GM21737 (cell line): ENCODE measurements around the gene FKBP8.

ENCODE experiments used
- ATAC-seq: cut with Tn5 transposase; IDR thresholded peaks from one replicate; pipeline ENCODE4 v1.9.1; 2021; ENCODE audit warnings: mild to moderate bottlenecking, moderate library complexity; ENCODE audit not compliant: unreplicated experiment

Gene FKBP8

DNA sequence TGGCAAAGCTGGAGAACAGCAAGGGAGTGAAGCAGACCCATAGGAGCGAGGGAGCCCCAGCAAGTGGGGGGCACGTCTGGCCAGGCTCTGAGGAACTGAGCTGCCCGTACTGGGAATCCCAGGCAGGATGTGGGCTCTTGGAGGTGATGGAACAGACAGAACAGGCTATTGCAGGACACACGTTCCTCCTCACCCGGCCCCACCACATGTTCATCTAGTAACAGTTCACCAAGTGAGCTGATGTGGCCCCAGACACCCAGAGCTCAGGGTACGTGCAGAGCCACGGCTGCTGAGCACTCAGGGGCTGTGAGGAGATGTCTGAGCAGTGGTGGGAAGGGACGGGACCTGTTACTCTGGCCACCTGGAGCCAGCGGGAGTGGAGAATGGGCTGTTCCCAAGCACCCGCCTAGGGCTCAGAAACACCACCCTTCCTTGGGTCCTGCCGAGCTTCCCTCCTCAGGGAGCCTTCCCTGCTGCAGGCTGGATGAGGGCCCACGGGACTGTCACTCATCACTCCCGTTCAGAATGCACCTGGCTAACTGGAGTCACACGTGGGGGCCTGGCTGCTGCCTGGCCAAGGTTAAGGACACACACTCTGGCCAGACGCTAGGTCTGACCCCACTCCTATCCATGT lies 39.9 kb downstream of the FKBP8 start:
- no peak for ATAC-seq

DNA sequence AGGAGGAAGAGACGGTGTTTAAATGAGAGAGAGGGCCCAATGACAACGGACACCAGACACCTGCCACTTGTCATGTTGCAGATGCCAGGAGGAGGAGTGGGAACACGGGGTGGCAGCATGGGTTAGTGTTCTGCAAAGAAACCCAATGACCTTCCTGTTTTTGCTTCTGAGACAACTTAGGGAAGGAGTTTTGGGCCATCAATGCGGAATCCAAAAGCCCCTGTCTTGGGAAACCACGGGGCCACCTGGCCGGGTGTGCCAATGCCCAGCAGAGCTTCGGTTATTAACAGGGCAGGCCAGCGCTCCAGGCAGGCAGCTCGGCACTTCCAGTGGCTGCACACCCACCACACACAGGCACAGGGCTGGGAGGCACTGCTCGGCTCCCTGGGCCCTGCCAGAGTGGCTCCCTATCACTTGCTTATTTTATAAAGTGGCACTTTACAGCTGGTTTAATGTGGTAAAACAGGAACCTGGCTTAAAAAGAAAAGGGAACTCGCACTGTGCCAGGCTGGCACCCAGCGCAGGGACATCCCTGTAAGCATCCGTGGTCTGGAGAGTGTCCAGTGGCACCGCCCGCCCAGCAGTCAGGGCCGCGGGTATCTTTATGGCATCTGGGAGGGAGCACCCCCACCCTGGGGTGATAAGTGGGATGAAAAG lies 40.6 kb downstream of the FKBP8 start:
- ATAC-seq = no peak

DNA sequence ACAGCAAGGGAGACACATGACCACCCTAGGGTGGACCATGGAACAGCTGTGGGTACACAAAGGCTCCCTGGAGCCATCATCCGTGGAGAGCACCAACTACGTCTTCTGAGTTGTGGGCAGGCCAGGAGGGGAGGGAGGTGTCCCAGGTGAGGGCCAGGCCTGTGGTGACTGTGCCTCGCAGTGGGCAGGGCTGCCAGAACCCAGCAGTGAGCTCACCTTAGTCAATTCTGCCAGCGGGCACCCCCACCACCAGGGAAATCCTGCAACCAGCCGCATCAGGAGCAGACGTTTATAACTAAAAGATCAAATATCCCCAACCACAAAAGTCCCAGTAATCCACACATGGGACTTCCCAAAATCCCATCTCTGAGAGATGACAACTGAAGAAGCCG lies 41.1 kb downstream of the FKBP8 start:
- no peak for ATAC-seq

DNA sequence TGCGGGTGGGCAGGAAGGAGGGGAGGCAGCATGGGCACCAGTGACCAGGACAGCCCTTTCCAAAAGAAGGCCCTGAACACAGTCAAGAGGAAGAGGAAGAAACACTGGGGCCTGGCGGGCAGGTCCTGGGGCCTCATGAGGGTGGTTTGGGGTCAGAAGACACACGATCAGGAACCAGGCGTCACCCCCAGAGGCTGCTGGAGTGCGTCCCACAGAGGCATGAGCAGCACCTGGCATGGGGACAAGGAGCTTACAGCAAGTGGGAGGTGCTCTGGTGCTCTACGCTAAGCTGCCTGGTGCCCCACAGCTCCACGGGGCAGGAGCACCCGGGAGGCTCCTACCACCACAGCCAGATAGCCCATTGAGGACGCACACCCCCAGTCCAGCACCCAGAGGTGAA lies 41.5 kb downstream of the FKBP8 start:
- no peak for ATAC-seq

DNA sequence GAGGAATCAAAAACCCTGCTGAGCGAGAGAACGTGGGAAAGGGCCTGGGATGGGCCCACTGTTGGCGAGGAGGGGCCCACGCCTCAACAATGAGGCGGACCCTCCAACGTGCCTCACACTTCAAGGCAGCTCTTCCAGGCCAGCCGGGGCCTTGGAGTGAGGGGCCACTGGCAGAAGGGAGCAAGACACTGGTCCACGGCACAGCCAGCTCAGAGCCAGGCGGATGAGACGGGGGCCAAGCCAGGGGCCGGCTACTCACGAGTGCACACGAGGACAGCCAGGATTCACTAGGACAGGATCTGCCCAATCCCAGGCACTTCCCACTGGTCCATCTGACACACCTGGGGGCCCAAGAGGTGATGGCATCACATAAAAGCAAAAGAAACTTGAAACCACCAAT lies 42.0 kb downstream of the FKBP8 start:
- ATAC-seq = no peak

- no peak for ATAC-seq
These were observed 42.6 kb downstream of the FKBP8 start for GRCh38 chr19:18500799-18501198.

DNA sequence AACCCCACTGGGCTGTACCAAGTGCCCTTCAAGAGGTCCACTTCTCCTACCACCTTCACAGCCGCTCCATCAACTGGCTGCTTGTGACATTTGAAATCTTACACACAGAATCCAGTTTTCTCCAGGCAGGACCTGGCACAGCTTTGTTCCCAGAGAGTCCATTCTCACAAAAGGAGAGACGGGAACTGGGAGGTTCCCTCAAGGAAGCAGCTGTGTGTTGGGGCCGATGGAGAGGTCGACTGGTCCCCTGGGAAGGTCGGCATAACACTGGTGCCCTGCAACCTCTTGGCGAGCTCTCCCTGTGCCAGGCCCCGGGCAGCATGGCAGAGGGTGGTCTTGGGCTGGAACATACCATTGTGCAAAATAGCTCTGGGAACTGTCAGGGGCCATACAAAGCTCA lies 43.0 kb downstream of the FKBP8 start:
- no peak for ATAC-seq

DNA sequence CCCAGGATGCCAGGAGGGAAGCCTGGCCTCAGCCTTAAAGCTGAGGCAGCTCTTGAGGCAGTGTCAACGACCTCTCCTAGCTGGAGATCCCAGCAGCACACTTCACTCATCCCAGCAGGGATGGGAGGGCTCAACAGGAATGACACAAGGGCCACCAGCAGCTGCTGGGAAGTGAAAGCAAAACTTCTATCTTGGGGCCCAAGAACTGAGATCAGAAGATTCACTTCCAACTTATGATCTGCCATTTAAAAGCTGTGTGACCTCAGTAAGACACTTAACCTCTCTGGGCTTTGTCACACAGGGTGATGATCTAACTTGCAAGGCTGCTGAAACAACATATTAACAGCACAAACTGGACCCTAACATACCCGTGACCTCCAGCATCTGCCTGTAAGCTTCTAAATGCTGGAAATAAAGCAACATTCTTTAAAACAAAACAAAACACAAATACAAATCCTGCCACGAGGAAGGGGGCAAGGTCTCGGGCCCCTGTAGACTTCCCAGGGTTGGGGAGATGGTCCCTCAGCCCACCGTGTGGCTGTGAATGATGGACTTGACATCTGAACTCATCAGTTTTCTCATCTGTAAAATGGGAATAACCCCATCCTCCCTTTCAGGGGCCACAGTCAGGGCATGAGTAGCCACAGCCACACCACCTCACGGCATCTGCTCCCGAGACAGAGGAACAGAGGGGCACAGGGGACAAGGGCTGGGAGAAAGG lies 44.2 kb downstream of the FKBP8 start:
- no peak for ATAC-seq

GRCh38 chr19:18496980-18497256 lies 46.5 kb downstream of the FKBP8 start:
- ATAC-seq = no peak

GRCh38 chr19:18496167-18496979 lies 47.0 kb downstream of the FKBP8 start:
- ATAC-seq = no peak

DNA sequence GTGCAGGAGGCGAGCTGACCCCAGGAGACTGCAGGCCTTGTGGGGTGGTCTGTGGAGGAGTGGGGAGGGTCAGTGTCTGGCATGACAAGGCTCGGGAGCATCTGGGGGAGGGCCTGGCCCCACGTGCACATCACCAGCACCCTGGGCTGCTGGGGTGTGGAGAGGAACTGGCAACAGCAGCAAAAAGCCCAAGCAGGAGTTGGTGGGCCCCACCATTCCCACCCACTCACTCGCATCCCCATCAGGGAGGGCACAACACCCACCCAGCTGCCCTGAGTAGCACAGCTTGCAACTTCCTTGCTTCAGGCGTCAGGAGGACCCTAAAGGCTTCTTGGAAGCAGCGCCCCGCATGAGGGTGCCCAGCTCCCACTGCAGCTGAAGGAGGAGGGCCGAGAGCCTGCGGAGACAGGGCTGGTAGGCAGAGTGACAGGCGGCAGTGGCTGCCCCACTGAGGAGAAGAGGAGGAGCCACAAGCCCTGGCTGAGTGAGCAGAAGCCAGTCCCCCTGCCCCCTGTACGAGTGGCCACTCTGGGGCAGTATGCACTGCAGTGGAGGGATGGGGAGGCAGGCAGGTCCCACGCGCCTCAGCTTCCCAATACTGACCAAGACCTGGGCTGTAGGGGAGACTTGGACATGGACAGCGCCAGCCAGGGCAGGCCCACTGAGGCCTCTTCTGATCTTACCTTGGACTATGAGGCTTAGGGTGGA lies 48.0 kb downstream of the FKBP8 start:
- no peak for ATAC-seq

GRCh38 chr19:18494267-18494607 lies 49.1 kb downstream of the FKBP8 start:
- no peak for ATAC-seq

- no peak for ATAC-seq
These were observed 49.7 kb downstream of the FKBP8 start for GRCh38 chr19:18493440-18494266.

DNA sequence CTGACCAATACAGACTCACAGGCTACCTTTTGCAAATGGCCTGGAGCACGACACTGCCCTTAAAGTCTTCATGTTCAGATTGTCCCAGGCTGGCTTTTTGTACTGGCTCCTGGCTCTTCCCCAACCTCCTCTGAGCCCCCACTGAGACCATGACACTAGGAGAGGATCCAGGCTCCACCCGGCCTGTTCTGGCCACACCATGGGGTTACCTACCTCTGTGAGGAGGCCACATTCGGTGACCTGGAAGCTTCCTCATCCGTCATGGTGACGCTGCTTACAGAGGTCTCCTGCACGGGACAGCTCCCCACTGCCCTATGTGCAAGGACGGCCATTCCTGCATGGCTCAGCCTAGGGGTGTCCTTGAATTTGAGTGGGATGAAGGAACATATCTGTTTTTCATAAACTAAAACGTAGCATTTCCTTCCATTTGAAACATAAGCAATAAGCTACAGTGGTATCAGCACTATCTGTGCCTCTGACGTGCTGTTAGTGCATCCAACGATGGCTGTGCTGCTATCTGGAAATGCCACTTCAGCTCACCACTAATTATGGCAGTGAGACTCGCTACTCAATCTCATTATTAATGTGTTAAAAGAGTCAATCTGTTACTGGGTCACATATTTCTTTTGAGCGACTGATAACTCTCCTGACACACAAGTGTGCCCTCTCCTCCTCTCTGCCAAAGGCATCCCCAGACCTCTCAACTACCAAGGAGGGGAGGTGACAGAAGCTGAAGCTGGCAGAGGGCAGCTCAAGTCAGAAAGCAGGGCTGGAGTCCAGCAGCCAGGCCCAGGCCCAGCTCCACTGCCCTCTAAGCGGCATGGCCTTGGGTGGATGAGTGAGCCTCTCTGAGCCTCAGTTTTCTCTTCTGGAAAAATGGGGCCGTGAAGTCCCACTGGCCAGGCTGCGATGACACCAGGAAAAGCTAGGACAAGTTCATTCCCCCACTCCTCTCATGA lies 51.1 kb downstream of the FKBP8 start:
- ATAC-seq = no peak

GRCh38 chr19:18490728-18491127 lies 52.6 kb downstream of the FKBP8 start:
- ATAC-seq = no peak

DNA sequence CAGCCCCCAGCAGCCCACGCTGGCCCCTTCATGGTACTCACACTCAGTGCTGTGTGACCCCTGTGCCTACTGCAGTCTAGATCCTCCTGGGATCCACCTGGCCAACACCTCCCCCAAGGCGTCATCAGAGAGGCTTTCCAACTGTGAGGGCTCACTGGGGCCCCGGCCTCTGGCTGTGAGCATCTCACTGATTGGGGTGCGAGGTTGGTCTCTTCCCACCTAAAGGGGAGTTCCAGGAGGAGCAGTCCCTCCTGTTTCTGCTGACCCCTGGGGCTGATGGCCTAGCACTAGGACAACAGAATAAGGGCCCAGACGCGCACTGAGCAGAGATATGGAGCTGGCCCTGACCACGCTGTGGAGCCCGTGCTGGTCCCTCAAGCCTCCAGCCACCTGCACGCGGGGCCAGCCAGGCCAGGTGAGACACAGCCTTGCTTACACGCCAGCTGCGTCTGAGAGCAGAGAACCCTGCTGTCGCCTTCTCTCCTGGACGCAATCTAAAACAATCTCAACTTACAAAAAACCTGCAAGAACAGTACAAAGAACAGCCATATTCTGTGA lies 53.7 kb downstream of the FKBP8 start:
- no peak for ATAC-seq

- ATAC-seq = no peak
These were observed 54.3 kb downstream of the FKBP8 start for GRCh38 chr19:18488838-18489626.

DNA sequence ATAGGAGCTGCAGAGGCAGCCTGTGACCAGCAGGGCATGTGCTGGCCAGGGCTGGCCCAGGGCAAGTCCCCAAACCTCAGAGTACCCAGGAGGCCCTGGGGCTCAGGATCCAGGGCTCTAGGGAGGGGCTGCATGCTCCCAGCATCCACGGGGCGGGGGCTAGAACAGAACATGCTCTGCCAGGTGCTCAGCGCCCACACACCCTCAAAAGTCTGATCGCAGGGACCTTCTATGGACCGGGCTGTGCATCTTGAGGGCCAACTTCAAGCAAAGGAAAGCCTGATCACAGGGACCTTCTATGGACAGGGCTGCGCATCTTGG lies 55.0 kb downstream of the FKBP8 start:
- no peak for ATAC-seq
